ENCODE data around the gene GALNT14. TPM values are rescaled to one million over a fixed set of nuclear protein-coding genes. Genes with fewer than 3 reads are reported as not detected.
"Not testable (repeated sequence)": the region's sequence is repeated elsewhere in the genome, so short reads cannot be mapped to it uniquely, and the experiment has no call there.

The GALNT14 gene
- total and polyA plus RNA-seq, 9 of the 15 experiments (the other 6 are each of a cell fraction or from before 2014, with no cell fraction given): 0.11 TPM; not detected in 8

- H4K20me1 ChIP-seq (replicated peaks; ENCODE audit: control insufficient read depth, insufficient read depth, low read length); CTCF ChIA-PET (ENCODE audit: low intra/inter-chr PET ratio); intact Hi-C loops (cut with micrococcal nuclease); H3K4me2 ChIP-seq (ENCODE audit: insufficient read depth, low read length); H3K9me1 ChIP-seq (ENCODE audit: control insufficient read depth, insufficient read depth, low read length); POLR2A ChIA-PET; FAIRE-seq; H3K36me3 ChIP-seq (ENCODE audit: control insufficient read depth, insufficient read depth, low read length); ATAC-seq; H3K9me3 ChIP-seq (replicated peaks; ENCODE audit: control insufficient read depth, insufficient read depth, low read depth, low read length); BruUV-seq (replicated peaks); H3K79me2 ChIP-seq (ENCODE audit: control insufficient read depth, insufficient read depth, low read length); H3K9ac ChIP-seq (ENCODE audit: insufficient read depth in 1 of 2, low read depth in 2 of 2, low read length in 2 of 2); H3K4me3 ChIP-seq; H3K27ac ChIP-seq (ENCODE audit: extremely low read depth, low read depth, low read length); in situ Hi-C loops (cut with MboI); DNase-seq (ENCODE audit: extremely low read depth in 1 of 4, low spot score in 3 of 4); H3K4me1 ChIP-seq (replicated peaks in 1 of 2; ENCODE audit: control insufficient read depth in 2 of 2, insufficient read depth in 2 of 2, low read length in 2 of 2): not testable (repeated sequence)
- Histone ChIP-seq H3K27me3 (ENCODE audit: control insufficient read depth in 2 of 2, insufficient read depth in 2 of 2, low read length in 2 of 2) (peaks cover 5 to 10% of the 10 kb centered on the region in 2 experiments; a peak in 2 of 5 replicates), H2AFZ (ENCODE audit: low read depth, low read length) (peak overlapping the region; percentile 72; the same call in 1 of the 2 replicates)
- TF ChIP-seq FOXA3 (CRISPR knock-in tag; conservative IDR thresholded peaks at IDR 0.05 in 1 of 2, IDR thresholded peaks at IDR 0.05 in 1 of 2) (peak in 1 of 2 experiments; percentile 66; a peak in 2 of 4 replicates), FOXK2 (conservative IDR thresholded peaks at IDR 0.05 in 1 of 2, IDR thresholded peaks at IDR 0.05 in 1 of 2; ENCODE audit: low read depth in 2 of 2) (peak; percentile 52 to 63; a peak in 2 of 4 replicates)
- WGBS (ENCODE audit: insufficient coverage, low coverage, missing lambda C conversion rate): no CpG with 5 or more reads among the region's 14 CpGs
Measured at GRCh38 chr2:30904437-30904836, 233.8 kb downstream of the GALNT14 start.

- H3K4me2 ChIP-seq (ENCODE audit: insufficient read depth, low read length): no peak overlapping the region
- 10% methylated on average over 5 of the region's 5 CpGs for WGBS (ENCODE audit: insufficient coverage, low coverage, missing lambda C conversion rate)
- FAIRE-seq (no peak), ATAC-seq (no peak), DNase-seq (ENCODE audit: extremely low read depth in 1 of 4, low spot score in 3 of 4) (no peak)
- ChIA-PET CTCF (ENCODE audit: low intra/inter-chr PET ratio) (no interaction called here), POLR2A (no interaction called here)
- H3K27ac ChIP-seq (ENCODE audit: extremely low read depth, low read depth, low read length): no peak overlapping the region
- intact Hi-C loops (cut with micrococcal nuclease): no loop called here
- no peaks in the 10 kb centered on the region for H4K20me1 ChIP-seq (replicated peaks; ENCODE audit: control insufficient read depth, insufficient read depth, low read length)
- no peaks in the 10 kb centered on the region for H3K36me3 ChIP-seq (ENCODE audit: control insufficient read depth, insufficient read depth, low read length)
- no TSS peak for BruUV-seq (replicated peaks)
- no peak overlapping the region for H3K4me3 ChIP-seq
- in situ Hi-C loops (cut with MboI): no loop called here
- H2AFZ ChIP-seq (ENCODE audit: low read depth, low read length): peak overlapping the region; percentile 72; the same call in 1 of the 2 replicates
- H3K9ac ChIP-seq (ENCODE audit: insufficient read depth in 1 of 2, low read depth in 2 of 2, low read length in 2 of 2): no peak overlapping the region
- H3K9me3 ChIP-seq (replicated peaks; ENCODE audit: control insufficient read depth, insufficient read depth, low read depth, low read length): no peaks in the 10 kb centered on the region
- H3K4me1 ChIP-seq (replicated peaks in 1 of 2; ENCODE audit: control insufficient read depth in 2 of 2, insufficient read depth in 2 of 2, low read length in 2 of 2): no peaks in the 10 kb centered on the region
- H3K9me1 ChIP-seq (ENCODE audit: control insufficient read depth, insufficient read depth, low read length): no peaks in the 10 kb centered on the region
- H3K79me2 ChIP-seq (ENCODE audit: control insufficient read depth, insufficient read depth, low read length): no peaks in the 10 kb centered on the region
- peaks cover 7 to 18% of the 10 kb centered on the region in 2 experiments; a peak in 3 of 5 replicates for H3K27me3 ChIP-seq (ENCODE audit: control insufficient read depth in 2 of 2, insufficient read depth in 2 of 2, low read length in 2 of 2)
- TF ChIP-seq ZBTB1 (CRISPR knock-in tag; IDR thresholded peaks at IDR 0.05; ENCODE audit: borderline replicate concordance, low read depth): no peak
- TF ChIP-seq KHSRP (IDR thresholded peaks at IDR 0.05): no peak
- no peak for TF ChIP-seq SAFB (IDR thresholded peaks at IDR 0.05; ENCODE audit: borderline replicate concordance, low read depth, low read length)
- no peak for TF ChIP-seq MLLT1 (IDR thresholded peaks at IDR 0.05)
- no peak for TF ChIP-seq ASH1L (IDR thresholded peaks at IDR 0.05; ENCODE audit: borderline replicate concordance, low read depth, partially characterized antibody)
- TF ChIP-seq TOE1 (IDR thresholded peaks at IDR 0.05; ENCODE audit: borderline replicate concordance): no peak
- no peak for TF ChIP-seq TOE1 (CRISPR knock-in tag; IDR thresholded peaks at IDR 0.05; ENCODE audit: borderline replicate concordance, low read depth)
- TF ChIP-seq PHF20 (IDR thresholded peaks at IDR 0.05; ENCODE audit: partially characterized antibody): no peak
- TF ChIP-seq POLR2B (IDR thresholded peaks at IDR 0.05; ENCODE audit: low read depth, partially characterized antibody): no peak
- no peak for TF ChIP-seq IRF2 (CRISPR knock-in tag; IDR thresholded peaks at IDR 0.05)
- no peak for TF ChIP-seq YBX1 (IDR thresholded peaks at IDR 0.05)
- no peak for TF ChIP-seq ZFP91 (CRISPR knock-in tag; IDR thresholded peaks at IDR 0.05)
Measured at GRCh38 chr2:30903326-30903725, 234.9 kb downstream of the GALNT14 start.
